Measurements from ENCODE around the gene PBX1.
A peak's percentile ranks its signal among the peaks of the same experiment; 100 is the strongest.

DNA sequence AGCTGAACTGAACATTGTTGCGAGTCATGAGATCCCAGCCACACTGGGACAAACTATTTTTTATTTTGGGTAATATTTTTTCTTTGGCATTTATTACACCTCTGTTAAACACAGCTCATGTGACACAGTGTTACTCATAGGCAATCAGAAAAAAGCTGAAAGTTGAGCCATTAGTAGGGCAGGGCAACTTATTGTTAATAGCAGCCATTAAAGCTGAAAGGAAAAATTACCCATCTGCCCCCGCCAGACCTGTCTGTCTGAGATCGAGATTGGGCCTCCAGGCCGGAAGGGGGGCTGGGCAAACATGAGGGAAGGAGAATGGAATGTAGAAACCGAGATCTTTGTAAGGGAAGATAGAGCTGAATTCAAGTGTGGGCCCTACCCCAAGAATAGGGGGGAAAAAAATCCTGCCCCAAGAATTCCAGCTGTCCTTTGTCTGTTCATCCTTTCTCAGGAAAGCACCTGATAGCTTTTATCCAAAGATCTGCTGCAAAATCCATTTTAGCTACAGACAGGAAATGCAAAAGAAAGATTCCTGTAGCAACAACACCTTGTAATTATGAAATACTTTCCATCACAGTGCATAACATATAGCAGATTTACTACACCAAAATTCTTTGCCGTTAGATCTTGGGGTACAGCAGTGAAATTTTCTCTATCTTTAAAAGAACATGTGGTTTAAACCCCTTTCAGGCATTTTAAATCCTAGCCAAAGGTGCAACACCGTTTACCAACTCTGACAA lies 212.8 kb downstream of the PBX1 start:
- TF ChIP-seq POLR2AphosphoS5 (IDR thresholded peaks at IDR 0.05) (peak; percentile 74), POLR2A (IDR thresholded peaks at IDR 0.05) (no peak)
- TF ChIP-seq, protein P1, sequence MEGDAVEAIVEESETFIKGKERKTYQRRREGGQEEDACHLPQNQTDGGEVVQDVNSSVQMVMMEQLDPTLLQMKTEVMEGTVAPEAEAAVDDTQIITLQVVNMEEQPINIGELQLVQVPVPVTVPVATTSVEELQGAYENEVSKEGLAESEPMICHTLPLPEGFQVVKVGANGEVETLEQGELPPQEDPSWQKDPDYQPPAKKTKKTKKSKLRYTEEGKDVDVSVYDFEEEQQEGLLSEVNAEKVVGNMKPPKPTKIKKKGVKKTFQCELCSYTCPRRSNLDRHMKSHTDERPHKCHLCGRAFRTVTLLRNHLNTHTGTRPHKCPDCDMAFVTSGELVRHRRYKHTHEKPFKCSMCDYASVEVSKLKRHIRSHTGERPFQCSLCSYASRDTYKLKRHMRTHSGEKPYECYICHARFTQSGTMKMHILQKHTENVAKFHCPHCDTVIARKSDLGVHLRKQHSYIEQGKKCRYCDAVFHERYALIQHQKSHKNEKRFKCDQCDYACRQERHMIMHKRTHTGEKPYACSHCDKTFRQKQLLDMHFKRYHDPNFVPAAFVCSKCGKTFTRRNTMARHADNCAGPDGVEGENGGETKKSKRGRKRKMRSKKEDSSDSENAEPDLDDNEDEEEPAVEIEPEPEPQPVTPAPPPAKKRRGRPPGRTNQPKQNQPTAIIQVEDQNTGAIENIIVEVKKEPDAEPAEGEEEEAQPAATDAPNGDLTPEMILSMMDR (IDR thresholded peaks at IDR 0.05), result no peak
